Effector memory CD4-positive, alpha-beta T cell (primary cell): ENCODE data around the gene UBAP1L.
"Not testable (repeated sequence)": the region's sequence is repeated elsewhere in the genome, so short reads cannot be mapped to it uniquely, and the experiment has no call there.

Experiments used
- DNase-seq, 3 donors: peaks; one replicate each; pipeline ENCODE4 v3.0.0-alpha.2; 2020
- H3K27ac ChIP-seq: 2 replicates; pipeline ENCODE4 v1.7.0; 2013; ENCODE audit warnings: mild to moderate bottlenecking, low read length, moderate library complexity; ENCODE audit not compliant: insufficient read depth, poor library complexity, severe bottlenecking
- H3K27me3 ChIP-seq: replicated peaks from 2 replicates; pipeline ENCODE4 v1.7.0; 2013; ENCODE audit warnings: mild to moderate bottlenecking, low read length; ENCODE audit not compliant: insufficient read depth, control insufficient read depth, poor library complexity, severe bottlenecking
- H3K36me3 ChIP-seq: 2 replicates; pipeline ENCODE4 v1.7.0; 2013; ENCODE audit warnings: mild to moderate bottlenecking, low read length, moderate library complexity; ENCODE audit not compliant: control insufficient read depth, insufficient read depth
- H3K4me1 ChIP-seq: 2 replicates; pipeline ENCODE4 v1.7.0; 2013; ENCODE audit warnings: low read length, mild to moderate bottlenecking; ENCODE audit not compliant: control insufficient read depth, insufficient read depth, poor library complexity, severe bottlenecking
- H3K4me3 ChIP-seq: 2 replicates; pipeline ENCODE4 v1.7.0; 2013; ENCODE audit warnings: low read length, low read depth, mild to moderate bottlenecking; ENCODE audit not compliant: insufficient read depth, poor library complexity, severe bottlenecking
- H3K9me3 ChIP-seq: 2 replicates; pipeline ENCODE4 v1.7.0; 2013; ENCODE audit warnings: mild to moderate bottlenecking, low read length, moderate library complexity; ENCODE audit not compliant: control insufficient read depth

The UBAP1L gene

GRCh38 chr15:65093793-65094170 lies 21.2 kb downstream of the UBAP1L start:
- H3K4me1 ChIP-seq, H3K4me3 ChIP-seq, H3K36me3 ChIP-seq, H3K27ac ChIP-seq, H3K27me3 ChIP-seq, H3K9me3 ChIP-seq, DNase-seq: not testable (repeated sequence)

GRCh38 chr15:65092911-65093792 lies 21.8 kb downstream of the UBAP1L start:
- Histone ChIP-seq H3K4me1 (no peaks in the 10 kb centered on the region), H3K27ac (no peak overlapping the region), H3K36me3 (peaks cover 4% of the 10 kb centered on the region), H3K9me3 (no peaks in the 10 kb centered on the region), H3K27me3 (no peaks in the 10 kb centered on the region), H3K4me3 (no peak overlapping the region)
- no peak for DNase-seq

- Histone ChIP-seq H3K4me3 (no peak overlapping the region), H3K27ac (no peak overlapping the region), H3K36me3 (no peaks in the 10 kb centered on the region), H3K27me3 (no peaks in the 10 kb centered on the region), H3K9me3 (no peaks in the 10 kb centered on the region), H3K4me1 (no peaks in the 10 kb centered on the region)
- DNase-seq: no peak
Measured at GRCh38 chr15:65091946-65092770, 22.8 kb downstream of the UBAP1L start.

GRCh38 chr15:65089206-65089824 lies 25.7 kb downstream of the UBAP1L start:
- H3K27me3 ChIP-seq: no peaks in the 10 kb centered on the region
- H3K4me1 ChIP-seq: no peaks in the 10 kb centered on the region
- H3K9me3 ChIP-seq: no peaks in the 10 kb centered on the region
- no peaks in the 10 kb centered on the region for H3K36me3 ChIP-seq
- no peak overlapping the region for H3K4me3 ChIP-seq
- no peak for DNase-seq
- H3K27ac ChIP-seq: no peak overlapping the region

- Histone ChIP-seq H3K36me3 (no peaks in the 10 kb centered on the region), H3K4me3 (no peak overlapping the region), H3K9me3 (no peaks in the 10 kb centered on the region), H3K4me1 (no peaks in the 10 kb centered on the region), H3K27me3 (no peaks in the 10 kb centered on the region), H3K27ac (no peak overlapping the region)
- no peak for DNase-seq
Measured at GRCh38 chr15:65088643-65089021, 26.4 kb downstream of the UBAP1L start.

- Histone ChIP-seq H3K27ac (no peak overlapping the region), H3K36me3 (no peaks in the 10 kb centered on the region), H3K9me3 (no peaks in the 10 kb centered on the region), H3K4me1 (no peaks in the 10 kb centered on the region), H3K27me3 (no peaks in the 10 kb centered on the region), H3K4me3 (no peak overlapping the region)
- no peak for DNase-seq
Measured at GRCh38 chr15:65087873-65088642, 26.9 kb downstream of the UBAP1L start.

GRCh38 chr15:65087411-65087810 lies 27.6 kb downstream of the UBAP1L start:
- Histone ChIP-seq H3K27me3 (peaks cover under 1% of the 10 kb centered on the region), H3K36me3 (no peaks in the 10 kb centered on the region), H3K4me3 (no peak overlapping the region), H3K27ac (no peak overlapping the region), H3K4me1 (peaks cover 2% of the 10 kb centered on the region), H3K9me3 (no peaks in the 10 kb centered on the region)
- DNase-seq: no peak

GRCh38 chr15:65086680-65087111 lies 28.3 kb downstream of the UBAP1L start:
- Histone ChIP-seq H3K36me3 (no peaks in the 10 kb centered on the region), H3K4me3 (no peak overlapping the region), H3K9me3 (no peaks in the 10 kb centered on the region), H3K27me3 (peaks cover 5% of the 10 kb centered on the region), H3K27ac (no peak overlapping the region), H3K4me1 (peaks cover 7% of the 10 kb centered on the region)
- DNase-seq: no peak

GRCh38 chr15:65085990-65086679 lies 28.9 kb downstream of the UBAP1L start:
- Histone ChIP-seq H3K27me3 (peaks cover 5% of the 10 kb centered on the region), H3K27ac (no peak overlapping the region), H3K36me3 (no peaks in the 10 kb centered on the region), H3K4me3 (no peak overlapping the region), H3K4me1 (peaks cover 7% of the 10 kb centered on the region), H3K9me3 (no peaks in the 10 kb centered on the region)
- DNase-seq: no peak
